B cell (primary cell): Measurements from ENCODE around the gene AKT3. TPM values are rescaled to one million over a fixed set of nuclear protein-coding genes. Genes with fewer than 3 reads are reported as not detected.

ENCODE experiments used
- ATAC-seq: fragments of 200-7000 bp; cut with Tn5 transposase; one replicate; pipeline ENCODE4 v1.10.0; 2021; ENCODE audit warnings: low read depth, mild to moderate bottlenecking, moderate number of reproducible peaks, moderate library complexity
- CTCF ChIA-PET: fragments of 350-600 bp; sonication (Branson Sonifier 250); formaldehyde crosslinking; loops from one replicate; lab custom pipeline; 2021; ENCODE audit warnings: antibody characterized with exemption, inconsistent platforms; lab: Charles Lee
- POLR2A ChIA-PET: fragments of 350-600 bp; sonication (Branson Sonifier 250); formaldehyde crosslinking; loops from one replicate; lab custom pipeline; 2021; ENCODE audit warnings: antibody characterized with exemption; lab: Charles Lee
- DNase-seq: peaks from one replicate; pipeline ENCODE4 v3.0.0; 2013
- H2AFZ ChIP-seq: 2 replicates; pipeline ENCODE4 v1.6.1; 2012; ENCODE audit warnings: mild to moderate bottlenecking, low read depth, low read length; ENCODE audit not compliant: insufficient read depth, poor library complexity, severe bottlenecking
- H3K27ac ChIP-seq, 2 donors: 1 replicate in 1 of 2; 2 replicates in 1 of 2; pipeline ENCODE4 v1.5.1; 2012 to 2013; ENCODE audit warnings: low read length in 2 of 2, mild to moderate bottlenecking in 2 of 2, moderate library complexity in 1 of 2
- H3K27me3 ChIP-seq, 4 experiments: fragments of 200-600 bp in 1 of 4; sonication (generic) in 1 of 4; replicated peaks in 1 of 4; 1 replicate in 2 of 4; 2 replicates in 2 of 4; pipeline versions ENCODE4 v1.6.1 to v1.7.0; 2013 to 2016; ENCODE audit warnings: low read length in 3 of 4, mild to moderate bottlenecking in 2 of 4, mixed read lengths in 1 of 4, moderate library complexity in 1 of 4; ENCODE audit not compliant: insufficient read depth in 4 of 4, control insufficient read depth in 3 of 4; ENCODE audit errors: control extremely low read depth in 1 of 4
- H3K36me3 ChIP-seq, 2 experiments: replicated peaks in 1 of 2; 1 replicate in 1 of 2; 2 replicates in 1 of 2; pipeline versions ENCODE4 v1.6.1 to v1.7.1; 2013; ENCODE audit warnings: low read length in 1 of 2; ENCODE audit not compliant: insufficient read depth in 2 of 2, control insufficient read depth in 1 of 2; ENCODE audit errors: control extremely low read depth in 1 of 2, extremely low read depth in 1 of 2
- H3K4me1 ChIP-seq, 2 donors: fragments of 200-600 bp in 1 of 2; sonication (generic) in 1 of 2; 1 replicate in 1 of 2; 2 replicates in 1 of 2; pipeline versions ENCODE4 v1.5.1 to v1.6.1; 2013 to 2017; ENCODE audit warnings: low read length in 2 of 2; ENCODE audit not compliant: control insufficient read depth in 2 of 2, insufficient read depth in 2 of 2
- H3K4me2 ChIP-seq: replicated peaks from 2 replicates; pipeline ENCODE3; 2012; ENCODE audit warnings: mild to moderate bottlenecking, low read depth, low read length; ENCODE audit not compliant: poor library complexity, severe bottlenecking
- H3K4me3 ChIP-seq, 5 experiments: fragments of 200-600 bp in 1 of 5; sonication (generic) in 1 of 5; 1 replicate in 3 of 5; 2 replicates in 2 of 5; pipeline versions ENCODE4 v1.5.1 to v1.7.0; 2011 to 2016; ENCODE audit warnings: low read length in 4 of 5, mild to moderate bottlenecking in 4 of 5, low read depth in 2 of 5, control low read depth in 1 of 5, moderate library complexity in 1 of 5; ENCODE audit not compliant: insufficient read depth in 1 of 5; ENCODE audit errors: control extremely low read depth in 1 of 5, extremely low read depth in 1 of 5
- H3K79me2 ChIP-seq: fragments of 200-600 bp; sonication (generic); one replicate; pipeline ENCODE4 v1.6.0; 2016; ENCODE audit warnings: low read length; ENCODE audit not compliant: control insufficient read depth, insufficient read depth
- H3K9ac ChIP-seq: fragments of 200-600 bp; sonication (generic); 2 replicates; pipeline ENCODE4 v1.6.1; 2017; ENCODE audit warnings: mild to moderate bottlenecking, low read length, moderate library complexity
- H3K9me3 ChIP-seq, 3 donors: one replicate each; pipeline versions ENCODE4 v1.6.1 to v1.7.1; 2013; ENCODE audit warnings: low read length in 2 of 3; ENCODE audit not compliant: control insufficient read depth in 2 of 3, insufficient read depth in 1 of 3; ENCODE audit errors: control extremely low read depth in 1 of 3
- H4K20me1 ChIP-seq: 2 replicates; pipeline ENCODE4 v1.6.0; 2012; ENCODE audit warnings: mild to moderate bottlenecking, low read length; ENCODE audit not compliant: insufficient read depth, control insufficient read depth, poor library complexity, severe bottlenecking
- H3K27ac Mint-ChIP-seq: one replicate; pipeline ENCODE4 v1.8.0; 2021; ENCODE audit warnings: mixed read lengths
- H3K27me3 Mint-ChIP-seq: one replicate; pipeline ENCODE4 v1.8.0; 2021; ENCODE audit warnings: mixed read lengths
- H3K4me1 Mint-ChIP-seq: one replicate; pipeline ENCODE4 v1.8.0; 2021; ENCODE audit warnings: mixed read lengths
- H3K4me3 Mint-ChIP-seq: one replicate; pipeline ENCODE4 v1.8.0; 2021; ENCODE audit warnings: mixed read lengths
- H3K9me3 Mint-ChIP-seq: one replicate; pipeline ENCODE4 v1.8.0; 2022; ENCODE audit warnings: mixed read lengths; ENCODE audit not compliant: insufficient read depth
- EZH2 ChIP-seq: IDR thresholded peaks from 2 replicates; pipeline ENCODE4 v1.6.1; 2012; ENCODE audit warnings: borderline replicate concordance, low read depth, mild to moderate bottlenecking, moderate library complexity, low read length; ENCODE audit not compliant: insufficient read depth, poor library complexity, severe bottlenecking
- WGBS: methylation state at CpG from one replicate; pipeline ENCODE4 v1.1.5; 2013; ENCODE audit warnings: missing lambda C conversion rate; ENCODE audit not compliant: insufficient coverage; 5-methylcytosine and 5-hydroxymethylcytosine counted together
- intact Hi-C: fragments of 100-400 bp; cut with micrococcal nuclease; formaldehyde crosslinking; loops from one replicate; pipeline ENCODE4 v1.10.0; 2022
- polyA plus RNA-seq: library from polyadenylated mRNA; depleted of rRNA; stranded (reverse); fragments of >200 nt; gene quantifications from 2 replicates; pipeline ENCODE4 v1.2.3, GENCODE V29; 2012
- total RNA-seq, 2 donors: library from RNA; stranded (reverse); fragments of 120-200 nt in 1 of 2; gene quantifications; 1 replicate in 1 of 2; 2 replicates in 1 of 2; pipeline versions ENCODE4 v1.2.3 to v1.2.4, GENCODE V29; 2013 to 2022
- TF ChIP-seq, protein P1 (sequence below): fragments of 200-600 bp; IDR thresholded peaks from one replicate; pipeline ENCODE4 v1.8.0; 2022; ENCODE audit warnings: antibody characterized with exemption, mild to moderate bottlenecking

AKT3 gene
- total and polyA plus RNA-seq, 2 donors (not counting 1 experiment from before 2014, with no cell fraction given), result 4.4 to 148 TPM

DNA sequence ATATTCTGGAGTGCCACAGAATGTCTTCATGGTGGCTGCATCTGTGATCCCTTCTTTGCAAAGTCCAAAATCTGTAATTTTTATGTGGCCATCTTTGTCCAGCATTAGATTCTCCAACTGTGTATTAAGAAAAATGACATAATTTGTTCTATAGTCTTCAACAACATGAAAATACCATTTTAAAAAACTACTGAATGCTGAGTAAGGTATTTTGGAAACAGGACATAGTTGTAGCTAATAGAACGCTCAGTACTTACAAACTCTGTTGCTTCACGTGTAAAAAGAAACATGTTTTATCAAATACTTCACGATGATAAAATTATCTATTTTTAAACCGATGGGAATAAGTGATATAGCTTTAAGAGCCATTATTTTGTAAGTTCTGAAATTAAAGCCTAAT lies 286.3 kb downstream of the AKT3 start:
- Histone ChIP-seq H3K4me3 (no peak overlapping the region), H3K9me3 (no peaks in the 10 kb centered on the region), H3K4me1 (no peaks in the 10 kb centered on the region), H4K20me1 (no peaks in the 10 kb centered on the region), H2AFZ (no peak overlapping the region), H3K79me2 (no peaks in the 10 kb centered on the region), H3K9ac (no peak overlapping the region), H3K27me3 (no peaks in the 10 kb centered on the region), H3K36me3 (peaks cover 7 to 18% of the 10 kb centered on the region in 2 experiments), H3K27ac (no peak overlapping the region), H3K4me2 (no peak overlapping the region)
- ChIA-PET POLR2A (no interaction called here), CTCF (no interaction called here)
- Mint-ChIP-seq H3K4me1 (peaks cover 2% of the 10 kb centered on the region), H3K27me3 (no peaks in the 10 kb centered on the region), H3K27ac (no peak overlapping the region), H3K4me3 (no peak overlapping the region), H3K9me3 (no peaks in the 10 kb centered on the region)
- WGBS, result no CpG with 5 or more reads among the region's 4 CpGs
- intact Hi-C loops, result no loop called here
- no peak for ATAC-seq
- TF ChIP-seq EZH2, result no peak
- TF ChIP-seq, protein P1, sequence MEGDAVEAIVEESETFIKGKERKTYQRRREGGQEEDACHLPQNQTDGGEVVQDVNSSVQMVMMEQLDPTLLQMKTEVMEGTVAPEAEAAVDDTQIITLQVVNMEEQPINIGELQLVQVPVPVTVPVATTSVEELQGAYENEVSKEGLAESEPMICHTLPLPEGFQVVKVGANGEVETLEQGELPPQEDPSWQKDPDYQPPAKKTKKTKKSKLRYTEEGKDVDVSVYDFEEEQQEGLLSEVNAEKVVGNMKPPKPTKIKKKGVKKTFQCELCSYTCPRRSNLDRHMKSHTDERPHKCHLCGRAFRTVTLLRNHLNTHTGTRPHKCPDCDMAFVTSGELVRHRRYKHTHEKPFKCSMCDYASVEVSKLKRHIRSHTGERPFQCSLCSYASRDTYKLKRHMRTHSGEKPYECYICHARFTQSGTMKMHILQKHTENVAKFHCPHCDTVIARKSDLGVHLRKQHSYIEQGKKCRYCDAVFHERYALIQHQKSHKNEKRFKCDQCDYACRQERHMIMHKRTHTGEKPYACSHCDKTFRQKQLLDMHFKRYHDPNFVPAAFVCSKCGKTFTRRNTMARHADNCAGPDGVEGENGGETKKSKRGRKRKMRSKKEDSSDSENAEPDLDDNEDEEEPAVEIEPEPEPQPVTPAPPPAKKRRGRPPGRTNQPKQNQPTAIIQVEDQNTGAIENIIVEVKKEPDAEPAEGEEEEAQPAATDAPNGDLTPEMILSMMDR, result no peak
- no peak for DNase-seq

DNA sequence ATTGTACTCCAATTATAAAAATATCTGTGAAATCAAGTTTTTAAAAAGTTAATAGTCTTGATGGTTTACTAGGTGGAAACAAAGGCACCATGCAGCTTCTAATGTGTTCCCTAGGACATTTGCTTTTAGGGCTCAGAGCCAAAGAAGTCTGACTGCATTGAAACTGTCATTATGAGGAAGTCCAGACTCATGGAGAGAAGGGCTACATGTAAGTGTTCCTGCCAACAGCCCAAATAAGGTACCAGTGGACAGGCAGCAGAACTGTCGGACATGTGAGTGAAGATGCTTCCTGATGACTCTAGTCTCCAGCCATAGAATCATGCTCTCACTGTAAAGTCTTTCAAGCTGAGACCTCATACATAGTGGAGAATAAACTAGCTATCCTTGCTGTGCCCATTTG lies 287.6 kb downstream of the AKT3 start:
- ATAC-seq, result no peak
- no peak for DNase-seq
- 100% methylated on average over 1 of the region's 1 CpG for WGBS
- H3K9me3 Mint-ChIP-seq, result no peaks in the 10 kb centered on the region
- Histone ChIP-seq H2AFZ (no peak overlapping the region), H3K9ac (no peak overlapping the region), H3K27me3 (no peaks in the 10 kb centered on the region), H3K4me2 (no peak overlapping the region), H3K36me3 (peaks cover 7 to 18% of the 10 kb centered on the region in 2 experiments), H3K4me1 (no peaks in the 10 kb centered on the region), H3K79me2 (no peaks in the 10 kb centered on the region), H3K4me3 (no peak overlapping the region), H3K27ac (no peak overlapping the region), H4K20me1 (no peaks in the 10 kb centered on the region), H3K9me3 (no peaks in the 10 kb centered on the region)
- ChIA-PET CTCF (no interaction called here), POLR2A (no interaction called here)
- no peak overlapping the region for H3K4me3 Mint-ChIP-seq
- intact Hi-C loops, result no loop called here
- no peak overlapping the region for H3K27ac Mint-ChIP-seq
- H3K27me3 Mint-ChIP-seq, result no peaks in the 10 kb centered on the region
- peaks cover 2% of the 10 kb centered on the region for H3K4me1 Mint-ChIP-seq
- TF ChIP-seq, protein P1, result no peak
